Calu3 (cell line): ENCODE results near the gene FMNL1. TPM values are rescaled to one million over a fixed set of nuclear protein-coding genes. Genes with fewer than 3 reads are reported as not detected.

Source experiments
- BruUV-seq: library from RNA; stranded (reverse); fragments of 400-500 nt; replicated peaks from 2 replicates; lab custom pipeline; 2021; lab: Mats Ljungman, UMichigan
- CTCF ChIA-PET: fragments of 300-600 bp; sonication (Branson Sonifier 250); formaldehyde crosslinking; loops from one replicate; lab custom pipeline; 2022; ENCODE audit warnings: antibody characterized with exemption; lab: Charles Lee
- DNase-seq: peaks from one replicate; pipeline ENCODE4 v3.0.0; 2022
- H3K27ac Mint-ChIP-seq: one replicate; pipeline ENCODE4 v1.8.0; 2022; ENCODE audit warnings: mixed read lengths; ENCODE audit not compliant: unreplicated experiment
- H3K27me3 Mint-ChIP-seq: one replicate; pipeline ENCODE4 v1.8.0; 2022; ENCODE audit warnings: mixed read lengths; ENCODE audit not compliant: unreplicated experiment
- H3K36me3 Mint-ChIP-seq: one replicate; pipeline ENCODE4 v1.8.0; 2022; ENCODE audit warnings: mild to moderate bottlenecking, moderate library complexity, mixed read lengths; ENCODE audit not compliant: insufficient read depth, unreplicated experiment
- H3K4me1 Mint-ChIP-seq: one replicate; pipeline ENCODE4 v1.8.0; 2022; ENCODE audit warnings: mild to moderate bottlenecking, low read depth, mixed read lengths; ENCODE audit not compliant: unreplicated experiment
- H3K4me3 Mint-ChIP-seq: one replicate; pipeline ENCODE4 v1.8.0; 2022; ENCODE audit warnings: mild to moderate bottlenecking, low read depth, moderate library complexity, mixed read lengths; ENCODE audit not compliant: unreplicated experiment
- H3K9me3 Mint-ChIP-seq: one replicate; pipeline ENCODE4 v1.8.0; 2022; ENCODE audit warnings: low read depth, mixed read lengths; ENCODE audit not compliant: unreplicated experiment
- CTCF ChIP-seq: fragments of 200-600 bp; IDR thresholded peaks from one replicate; pipeline ENCODE4 v1.8.0; 2022; ENCODE audit warnings: antibody characterized with exemption; ENCODE audit not compliant: unreplicated experiment
- intact Hi-C: fragments of 100-400 bp; cut with micrococcal nuclease; formaldehyde crosslinking; loops from one replicate; pipeline ENCODE4 v1.10.0; 2022; ENCODE audit not compliant: unreplicated experiment
- total RNA-seq: library from RNA; stranded (reverse); gene quantifications from 2 replicates; pipeline ENCODE4 v1.2.3, GENCODE V29; 2022

Gene FMNL1
- total RNA-seq, 1 experiment from 2014 or later, result 9.6 TPM

DNA sequence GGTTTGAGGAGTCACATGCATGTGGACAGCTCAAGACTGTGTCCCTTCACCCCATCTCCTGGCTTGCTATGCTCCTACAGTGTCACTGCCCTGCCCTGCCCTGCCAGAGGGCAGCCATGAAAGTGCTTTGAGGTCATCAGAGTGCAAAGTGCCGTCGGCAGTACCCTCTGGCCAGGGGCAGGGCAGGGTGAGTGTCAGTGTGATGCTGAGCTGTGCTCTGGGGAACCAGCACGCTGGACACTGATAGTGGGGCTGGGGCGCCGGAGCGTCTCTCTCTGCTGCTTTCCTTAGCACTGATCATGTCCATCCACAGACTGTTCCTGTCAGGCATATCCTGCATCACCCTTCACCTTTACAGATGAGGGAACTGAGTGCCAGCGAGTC is 41.8 kb downstream of the FMNL1 start:
- CTCF ChIA-PET, result no interaction called here
- intact Hi-C loops, result no loop called here
- no peak for TF ChIP-seq CTCF

DNA sequence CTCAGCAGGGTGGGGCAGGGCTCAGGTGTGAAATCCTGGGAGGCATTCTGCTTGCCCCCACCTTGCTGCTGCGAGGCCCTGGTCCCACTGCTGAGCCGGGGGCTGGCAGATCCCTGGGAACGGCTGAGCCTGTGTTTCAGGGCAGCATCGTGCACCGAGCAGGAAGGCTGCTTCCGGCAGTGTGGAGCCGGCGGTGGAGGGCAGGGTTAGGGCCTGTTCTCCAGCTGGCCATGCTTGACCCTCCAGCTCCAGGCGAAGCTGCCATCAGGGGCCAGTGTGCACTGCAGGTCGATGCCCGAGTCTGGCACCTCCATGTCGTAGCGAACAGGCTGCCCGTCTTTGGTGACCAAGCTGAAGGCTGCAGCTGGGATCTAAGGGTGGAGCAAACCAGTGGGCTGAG is 42.7 kb downstream of the FMNL1 start:
- Mint-ChIP-seq H3K27ac (no peak overlapping the region), H3K36me3 (peaks cover 51% of the 10 kb centered on the region), H3K4me3 (no peak overlapping the region), H3K27me3 (no peaks in the 10 kb centered on the region), H3K4me1 (peaks cover 6% of the 10 kb centered on the region), H3K9me3 (no peaks in the 10 kb centered on the region)
- no TSS peak for BruUV-seq
- TF ChIP-seq CTCF, result no peak
- CTCF ChIA-PET, result no interaction called here
- intact Hi-C loops, result no loop called here
- DNase-seq, result no peak

More for the DNA sequence above, 41.8 kb downstream of the FMNL1 start:
- H3K27ac Mint-ChIP-seq, result no peak overlapping the region
- BruUV-seq, result no TSS peak
- H3K9me3 Mint-ChIP-seq, result no peaks in the 10 kb centered on the region
- no peaks in the 10 kb centered on the region for H3K27me3 Mint-ChIP-seq
- no peak overlapping the region for H3K4me3 Mint-ChIP-seq
- peaks cover 42% of the 10 kb centered on the region for H3K36me3 Mint-ChIP-seq
- peaks cover 6% of the 10 kb centered on the region for H3K4me1 Mint-ChIP-seq
- no peak for DNase-seq

DNA sequence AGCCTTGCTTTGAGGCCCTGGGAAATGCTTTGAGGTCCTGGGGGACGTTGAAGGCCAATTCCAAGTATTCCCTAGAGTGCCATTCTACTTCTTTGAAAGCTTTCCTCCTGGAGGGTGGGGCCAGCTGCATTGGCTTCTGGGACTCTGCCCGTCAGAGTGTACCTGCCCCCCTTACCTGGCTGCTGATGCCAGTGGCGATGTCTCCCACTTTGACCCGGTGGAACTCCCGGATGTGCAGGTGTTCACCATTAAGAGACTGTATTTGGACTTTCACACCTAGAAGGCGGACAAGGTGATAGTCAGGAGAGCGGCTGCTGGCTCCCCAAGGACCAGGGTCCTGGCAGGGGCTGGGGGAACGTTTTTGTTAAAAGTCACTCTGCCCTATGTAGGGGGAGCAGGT is 43.3 kb downstream of the FMNL1 start:
- H3K9me3 Mint-ChIP-seq, result no peaks in the 10 kb centered on the region
- no peak for TF ChIP-seq CTCF
- H3K27ac Mint-ChIP-seq, result no peak overlapping the region
- intact Hi-C loops, result no loop called here
- no peak overlapping the region for H3K4me3 Mint-ChIP-seq
- CTCF ChIA-PET, result no interaction called here
- no peaks in the 10 kb centered on the region for H3K27me3 Mint-ChIP-seq
- peaks cover 55% of the 10 kb centered on the region for H3K36me3 Mint-ChIP-seq
- no peak for DNase-seq
- peaks cover 6% of the 10 kb centered on the region for H3K4me1 Mint-ChIP-seq
- BruUV-seq, result no TSS peak

DNA sequence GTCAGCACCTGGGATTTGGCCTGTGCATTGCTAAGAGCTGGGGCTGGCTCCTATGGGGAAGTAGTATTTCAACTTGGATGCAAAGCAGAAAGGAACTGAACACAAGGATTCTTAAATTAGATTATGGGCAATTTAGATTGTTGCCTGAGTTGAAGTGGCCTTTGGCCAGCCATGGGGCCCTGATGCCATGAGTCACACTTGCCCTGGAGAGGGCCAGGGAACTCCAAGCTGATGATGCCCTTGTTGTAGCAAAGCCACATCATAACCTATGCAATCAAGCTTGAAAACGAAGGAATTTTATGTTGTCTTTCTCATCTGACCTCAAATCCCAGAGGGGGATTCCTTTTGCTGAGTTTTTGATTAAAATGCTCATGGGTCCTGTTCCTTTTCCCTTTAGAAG is 44.1 kb downstream of the FMNL1 start:
- intact Hi-C loops, result no loop called here
- Mint-ChIP-seq H3K36me3 (peaks cover 58% of the 10 kb centered on the region), H3K4me3 (no peak overlapping the region), H3K4me1 (peaks cover 6% of the 10 kb centered on the region), H3K9me3 (no peaks in the 10 kb centered on the region), H3K27me3 (no peaks in the 10 kb centered on the region), H3K27ac (no peak overlapping the region)
- CTCF ChIA-PET, result interaction anchor here (1.5 kb wide), 1 partner anchor 130 kb away, joined by 4 read pairs; the partner anchor contains the start of gene ACBD4
- no peak for DNase-seq
- no peak for TF ChIP-seq CTCF
- no TSS peak for BruUV-seq
